Prostate gland (tissue), 2 donors: ENCODE measurements around the gene SLC4A11.

Experiments used
- CTCF ChIP-seq, 4 experiments: fragments of 200-600 bp in 2 of 4; fragments of 450-650 bp in 2 of 4; sonication (generic) in 2 of 4; IDR thresholded peaks; 1 replicate in 3 of 4; 2 replicates in 1 of 4; pipeline ENCODE4 v1.5.1; 2016 to 2019; ENCODE audit warnings: antibody characterized with exemption in 4 of 4, mild to moderate bottlenecking in 2 of 4, moderate library complexity in 2 of 4
- POLR2AphosphoS5 ChIP-seq: sonication (generic); formaldehyde crosslinking; IDR thresholded peaks from one replicate; pipeline ENCODE4 v1.6.1; 2017; ENCODE audit warnings: antibody characterized with exemption

GRCh38 chr20:3227506-3227905 lies 11.5 kb downstream of the SLC4A11 start:
- TF ChIP-seq CTCF (IDR thresholded peaks at IDR 0.05) = no peak
- no peak for TF ChIP-seq POLR2AphosphoS5
